Measurements from ENCODE around the gene RHO.

- TF ChIP-seq CTCF (IDR thresholded peaks at IDR 0.05 in 4 of 5, conservative IDR thresholded peaks at IDR 0.05 in 1 of 5) (no peak), POLR2A (IDR thresholded peaks at IDR 0.05) (no peak)
Measured at GRCh38 chr3:129558772-129559564, 30.5 kb downstream of the RHO start.
